Subcutaneous adipose tissue (tissue), 4 donors: ENCODE measurements around the gene SLC26A8. TPM values are rescaled to one million over a fixed set of nuclear protein-coding genes. Genes with fewer than 3 reads are reported as not detected.

Source experiments
- CTCF ChIP-seq: fragments of 450-650 bp; IDR thresholded peaks from one replicate; pipeline ENCODE4 v1.5.1; 2016; ENCODE audit warnings: low read depth, mild to moderate bottlenecking, control low read depth, antibody characterized with exemption, moderate library complexity
- total RNA-seq, 4 donors: library from RNA; depleted of rRNA; stranded (reverse); fragments of >200 nt; gene quantifications; one replicate each; pipeline ENCODE4 v1.1.0, GENCODE V29; 2016

Gene SLC26A8
- total RNA-seq, 4 donors from 2014 or later = 0.33 to 2.2 (median 2.0) TPM; not detected in 1

DNA sequence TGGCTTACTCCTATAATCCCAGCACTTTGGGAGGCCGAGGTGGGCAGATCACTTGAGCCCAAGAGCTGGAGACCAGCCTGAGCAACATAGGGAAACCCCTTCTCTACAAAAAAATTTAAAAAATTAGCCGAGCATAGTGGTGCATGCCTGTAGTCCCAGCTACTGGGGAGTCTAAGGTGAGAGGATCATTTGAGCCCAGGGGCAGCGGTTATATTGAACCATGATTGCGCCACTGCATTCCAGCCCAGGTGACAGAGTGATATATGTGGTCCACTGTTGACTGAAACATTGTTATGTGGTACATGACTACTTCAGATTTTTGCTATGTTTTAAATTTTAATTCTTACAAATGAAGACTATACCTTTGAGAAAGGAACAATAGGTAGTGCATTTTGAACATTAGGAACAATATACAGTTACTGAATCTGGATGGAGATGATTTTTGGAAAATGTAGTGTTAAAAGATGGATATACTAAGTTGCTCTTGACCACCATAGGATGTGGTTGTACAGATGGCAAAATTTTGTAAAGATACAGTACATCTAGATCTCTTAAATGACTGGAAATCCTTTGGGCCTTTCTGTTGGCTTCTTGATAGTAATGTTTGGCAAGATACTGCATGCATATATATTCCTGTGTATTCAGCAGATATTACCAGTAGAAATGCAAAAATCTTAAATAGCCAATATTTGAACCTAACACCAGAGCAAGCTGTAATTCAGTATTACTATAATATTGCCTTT is 39.0 kb upstream of the SLC26A8 start:
- TF ChIP-seq CTCF = no peak

DNA sequence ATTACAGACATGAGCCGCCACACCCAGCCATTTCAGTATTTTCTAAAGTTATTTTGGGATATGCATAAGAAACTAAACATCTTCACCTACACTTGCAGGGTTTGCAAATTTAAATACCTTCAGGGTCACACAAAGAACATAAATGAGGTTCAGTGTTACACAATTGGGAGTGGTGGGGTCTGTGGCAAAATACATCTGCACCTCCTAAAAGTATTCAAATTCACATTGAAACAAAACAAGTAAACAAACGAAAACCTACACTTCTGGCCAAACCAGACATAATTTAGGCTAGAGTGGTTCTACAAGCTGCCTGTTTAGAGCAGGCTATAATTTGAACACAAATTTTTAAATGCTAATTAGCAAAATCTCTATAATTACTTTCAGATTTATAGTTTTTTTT is 37.8 kb upstream of the SLC26A8 start:
- no peak for TF ChIP-seq CTCF

DNA sequence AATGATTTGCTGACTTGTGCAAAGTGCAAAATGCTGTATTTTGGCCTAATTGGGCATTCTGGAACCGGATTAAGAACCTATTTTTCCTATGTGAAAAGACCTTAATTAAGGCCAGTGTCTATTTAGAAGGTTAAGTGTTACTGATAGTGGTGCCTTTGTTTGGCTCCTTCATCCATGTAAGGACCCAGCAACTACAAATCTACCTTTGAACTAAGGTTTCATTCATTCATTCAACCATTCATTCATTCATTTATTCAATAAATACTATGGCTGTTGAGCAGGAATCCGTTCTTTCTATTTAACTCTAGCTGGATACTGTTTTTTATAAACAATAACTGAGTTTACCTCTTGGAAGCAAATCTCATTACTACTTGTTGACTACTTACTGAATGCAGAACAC is 36.8 kb upstream of the SLC26A8 start:
- no peak for TF ChIP-seq CTCF

- no peak for TF ChIP-seq CTCF
These were observed 31.7 kb upstream of the SLC26A8 start for GRCh38 chr6:36056178-36056577.

DNA sequence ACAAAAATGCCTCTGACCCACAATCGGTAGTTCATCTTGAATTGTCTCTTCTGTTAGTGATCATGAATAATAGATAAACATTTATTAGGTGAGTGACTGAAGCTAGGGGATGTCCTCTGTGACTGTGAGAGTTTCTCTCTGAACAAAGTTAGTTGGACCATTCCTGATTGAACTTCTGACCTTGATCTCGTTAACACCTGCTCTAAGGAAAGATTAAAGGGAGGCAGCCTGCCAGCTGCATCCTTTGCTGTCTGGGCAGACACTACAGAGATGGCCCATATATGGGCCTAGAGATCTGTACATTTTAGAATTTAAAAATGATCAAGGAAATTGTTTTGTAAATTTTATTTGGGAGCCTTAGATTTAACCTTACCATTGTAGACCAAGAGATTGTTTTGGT is 30.5 kb upstream of the SLC26A8 start:
- no peak for TF ChIP-seq CTCF

DNA sequence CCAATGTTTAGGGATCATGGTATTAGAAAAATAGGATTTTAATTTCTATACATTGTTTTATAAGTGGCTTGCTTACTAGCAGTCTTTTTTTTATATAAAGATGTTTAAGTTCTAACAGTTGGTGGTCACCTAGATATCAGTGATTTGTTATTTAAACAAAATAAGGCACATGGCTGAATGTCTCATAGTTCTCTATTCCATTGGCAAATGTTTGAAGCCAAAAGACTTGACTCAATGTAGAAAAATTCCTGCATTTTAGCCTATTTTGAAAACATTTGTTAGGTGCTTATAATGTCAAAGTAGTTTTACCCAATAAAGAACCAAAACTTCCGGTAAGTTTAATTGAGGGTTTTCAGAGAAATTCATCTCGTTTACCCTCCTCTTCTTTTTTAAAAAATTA is 30.0 kb upstream of the SLC26A8 start:
- TF ChIP-seq CTCF = no peak

- TF ChIP-seq CTCF = no peak
These were observed 29.4 kb upstream of the SLC26A8 start for GRCh38 chr6:36053878-36054277.
